ENCODE data around the gene PLEKHA7. TPM values are rescaled to one million over a fixed set of nuclear protein-coding genes. Genes with fewer than 3 reads are reported as not detected.

The PLEKHA7 gene
- total RNA-seq, 4 donors from 2014 or later, result 23.6 to 47.5 (median 32.7) TPM

DNA sequence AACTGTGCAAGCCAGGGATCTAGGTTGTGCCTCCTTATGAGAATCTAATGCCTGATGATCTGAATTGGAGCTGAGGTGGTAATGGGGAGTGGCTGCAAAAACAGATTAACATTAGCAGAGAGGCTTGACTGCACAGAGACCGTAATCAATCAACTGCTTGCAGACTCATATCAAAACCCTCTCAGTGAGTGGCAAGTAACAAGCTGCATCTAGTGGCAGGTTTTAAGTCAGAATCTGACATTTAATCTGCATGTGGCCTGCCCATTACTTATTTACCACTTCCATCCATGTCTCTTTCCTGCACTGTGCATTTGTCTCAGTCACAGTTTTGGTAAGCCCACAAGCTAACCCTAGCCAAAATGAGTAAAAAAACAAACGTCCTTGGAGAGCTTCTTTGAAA is 264.5 kb downstream of the PLEKHA7 start:
- Histone ChIP-seq H3K27ac (no peak overlapping the region), H3K27me3 (no peaks in the 10 kb centered on the region), H3K9me3 (no peaks in the 10 kb centered on the region), H3K36me3 (peaks cover 93% of the 10 kb centered on the region), H3K4me1 (peaks cover 11% of the 10 kb centered on the region), H3K4me3 (no peak overlapping the region)
- no peak for DNase-seq (ENCODE audit: low spot score in 2 of 2)
- 69% methylated on average over 2 of the region's 2 CpGs for WGBS
- no peak for TF ChIP-seq POLR2A (IDR thresholded peaks at IDR 0.05)
- TF ChIP-seq, protein P1, sequence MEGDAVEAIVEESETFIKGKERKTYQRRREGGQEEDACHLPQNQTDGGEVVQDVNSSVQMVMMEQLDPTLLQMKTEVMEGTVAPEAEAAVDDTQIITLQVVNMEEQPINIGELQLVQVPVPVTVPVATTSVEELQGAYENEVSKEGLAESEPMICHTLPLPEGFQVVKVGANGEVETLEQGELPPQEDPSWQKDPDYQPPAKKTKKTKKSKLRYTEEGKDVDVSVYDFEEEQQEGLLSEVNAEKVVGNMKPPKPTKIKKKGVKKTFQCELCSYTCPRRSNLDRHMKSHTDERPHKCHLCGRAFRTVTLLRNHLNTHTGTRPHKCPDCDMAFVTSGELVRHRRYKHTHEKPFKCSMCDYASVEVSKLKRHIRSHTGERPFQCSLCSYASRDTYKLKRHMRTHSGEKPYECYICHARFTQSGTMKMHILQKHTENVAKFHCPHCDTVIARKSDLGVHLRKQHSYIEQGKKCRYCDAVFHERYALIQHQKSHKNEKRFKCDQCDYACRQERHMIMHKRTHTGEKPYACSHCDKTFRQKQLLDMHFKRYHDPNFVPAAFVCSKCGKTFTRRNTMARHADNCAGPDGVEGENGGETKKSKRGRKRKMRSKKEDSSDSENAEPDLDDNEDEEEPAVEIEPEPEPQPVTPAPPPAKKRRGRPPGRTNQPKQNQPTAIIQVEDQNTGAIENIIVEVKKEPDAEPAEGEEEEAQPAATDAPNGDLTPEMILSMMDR (IDR thresholded peaks at IDR 0.05), result no peak
- no peak for TF ChIP-seq EP300 (IDR thresholded peaks at IDR 0.05)
- TF ChIP-seq POLR2AphosphoS5 (IDR thresholded peaks at IDR 0.05), result no peak

DNA sequence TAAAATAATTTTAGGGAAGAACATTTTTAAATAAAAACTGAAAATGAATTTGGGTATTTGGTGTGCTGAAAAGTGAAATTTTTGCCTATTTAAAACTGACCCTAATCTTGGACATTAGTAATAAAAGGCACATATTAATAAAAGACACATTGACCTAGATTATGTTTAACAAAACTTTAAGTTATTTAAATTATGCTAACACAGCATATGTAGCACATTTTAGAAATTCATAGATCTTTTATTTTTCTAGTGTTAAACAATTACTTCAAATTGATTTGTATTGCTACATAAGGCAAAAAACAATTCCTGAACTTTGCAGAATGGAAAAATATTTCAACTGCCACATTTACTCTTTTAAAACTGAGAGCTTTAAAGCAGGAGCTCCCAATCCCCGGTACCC is 265.1 kb downstream of the PLEKHA7 start:
- TF ChIP-seq EP300 (IDR thresholded peaks at IDR 0.05) (no peak), POLR2A (IDR thresholded peaks at IDR 0.05) (no peak), POLR2AphosphoS5 (IDR thresholded peaks at IDR 0.05) (no peak)
- TF ChIP-seq, protein P1 (IDR thresholded peaks at IDR 0.05), result no peak
- Histone ChIP-seq H3K9me3 (no peaks in the 10 kb centered on the region), H3K36me3 (peaks cover 88% of the 10 kb centered on the region), H3K4me1 (peaks cover 16% of the 10 kb centered on the region), H3K27me3 (no peaks in the 10 kb centered on the region), H3K27ac (no peak overlapping the region), H3K4me3 (no peak overlapping the region)
- 90% methylated on average over 1 of the region's 1 CpG for WGBS
- DNase-seq (ENCODE audit: low spot score in 2 of 2), result no peak

DNA sequence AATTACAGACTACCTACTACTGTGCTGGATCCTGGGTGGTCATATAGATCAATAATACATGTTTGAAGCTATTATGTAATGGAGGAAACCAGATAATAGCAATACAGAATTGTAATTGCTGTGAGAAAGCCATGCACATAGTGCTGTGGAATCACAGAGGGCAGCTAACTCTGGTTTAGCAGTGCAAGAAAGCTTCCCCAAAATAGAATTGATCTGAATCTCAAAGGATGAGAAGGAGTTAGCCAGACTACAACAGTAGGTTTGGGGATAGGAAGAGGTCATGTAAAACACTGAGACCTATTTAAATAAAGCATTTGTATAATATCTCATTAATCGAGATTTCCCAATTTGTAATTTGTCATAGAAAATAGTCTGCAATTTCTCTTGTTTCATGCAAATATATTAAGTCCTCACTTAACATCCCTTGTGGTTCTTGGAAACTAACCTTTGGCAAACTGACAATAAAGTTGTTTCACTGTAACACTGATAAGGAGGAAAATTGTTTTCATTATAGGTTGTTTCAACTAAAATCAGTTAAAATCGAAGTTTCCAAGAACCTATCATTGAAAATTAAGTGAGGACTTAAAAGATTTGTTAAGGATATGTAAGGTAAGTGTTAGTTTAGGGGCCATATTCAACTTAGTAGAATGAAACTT is 268.1 kb downstream of the PLEKHA7 start:
- no peak overlapping the region for H3K4me3 ChIP-seq
- no peak for TF ChIP-seq EP300 (IDR thresholded peaks at IDR 0.05)
- no peak for TF ChIP-seq POLR2AphosphoS5 (IDR thresholded peaks at IDR 0.05)
- TF ChIP-seq, protein P1 (IDR thresholded peaks at IDR 0.05), result no peak
- no peak for TF ChIP-seq POLR2A (IDR thresholded peaks at IDR 0.05)
- peaks cover 43% of the 10 kb centered on the region for H3K4me1 ChIP-seq
- H3K9me3 ChIP-seq, result no peaks in the 10 kb centered on the region
- no peaks in the 10 kb centered on the region for H3K27me3 ChIP-seq
- DNase-seq (ENCODE audit: low spot score in 2 of 2), result no peak
- peaks cover 60% of the 10 kb centered on the region for H3K36me3 ChIP-seq
- WGBS, result 92% methylated on average over 2 of the region's 2 CpGs
- H3K27ac ChIP-seq, result no peak overlapping the region

DNA sequence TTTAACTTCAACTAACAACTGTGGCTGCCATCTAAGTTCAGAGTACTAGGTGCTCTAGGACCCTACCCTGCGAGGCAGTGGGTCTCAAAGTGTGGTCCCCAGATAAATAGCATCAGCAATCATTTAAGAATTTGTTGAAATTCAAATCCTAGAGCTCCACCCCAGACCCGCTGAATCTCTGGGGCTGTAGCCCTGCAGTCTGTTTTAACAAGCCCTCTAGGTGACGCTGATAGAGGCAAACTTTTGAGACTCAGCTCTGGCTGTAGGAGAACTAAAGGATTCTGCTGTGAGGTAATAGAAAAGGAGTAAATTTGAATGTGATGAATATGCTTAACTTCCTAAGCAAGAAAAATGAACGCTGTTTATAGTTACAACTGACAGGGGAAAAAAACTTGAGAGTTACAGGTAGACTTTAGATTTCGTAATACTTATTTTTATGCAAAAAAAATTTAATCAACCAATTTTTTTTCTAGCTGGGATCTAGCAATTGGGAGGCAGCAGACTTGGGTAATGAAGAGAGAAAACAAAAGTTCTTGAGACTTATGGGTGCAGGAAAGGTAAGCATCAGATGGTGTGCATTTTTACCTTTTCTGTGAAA is 270.0 kb downstream of the PLEKHA7 start:
- H3K36me3 ChIP-seq, result peaks cover 41% of the 10 kb centered on the region
- peaks cover 60% of the 10 kb centered on the region for H3K4me1 ChIP-seq
- H3K27me3 ChIP-seq, result no peaks in the 10 kb centered on the region
- no peak for DNase-seq (ENCODE audit: low spot score in 2 of 2)
- no peak overlapping the region for H3K27ac ChIP-seq
- no peak overlapping the region for H3K4me3 ChIP-seq
- 90% methylated on average over 5 of the region's 5 CpGs for whole genome bisulfite sequencing
- no peaks in the 10 kb centered on the region for H3K9me3 ChIP-seq
- TF ChIP-seq EP300 (IDR thresholded peaks at IDR 0.05), result no peak
- TF ChIP-seq POLR2AphosphoS5 (IDR thresholded peaks at IDR 0.05), result no peak
- TF ChIP-seq, protein P1 (IDR thresholded peaks at IDR 0.05), result no peak
- TF ChIP-seq POLR2A (IDR thresholded peaks at IDR 0.05), result no peak

DNA sequence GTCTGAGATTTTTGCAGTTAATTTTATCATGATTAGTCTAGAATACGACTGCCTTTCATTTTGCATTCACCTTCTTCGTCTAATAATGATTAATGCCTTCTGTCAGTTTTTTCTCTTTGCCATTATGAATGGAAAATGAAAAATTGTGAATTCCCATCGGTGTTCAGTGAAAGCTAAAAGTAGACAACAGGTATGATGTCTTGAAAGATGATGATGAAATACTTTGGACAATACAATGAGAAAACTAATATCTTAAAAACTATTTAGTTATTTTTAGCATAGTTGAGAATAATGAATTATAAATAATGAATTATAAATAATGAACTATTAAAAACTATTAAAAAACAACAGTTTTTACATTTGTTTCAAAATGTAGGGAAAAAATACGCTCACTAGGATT is 270.7 kb downstream of the PLEKHA7 start:
- TF ChIP-seq POLR2A (IDR thresholded peaks at IDR 0.05) (no peak), POLR2AphosphoS5 (IDR thresholded peaks at IDR 0.05) (no peak), EP300 (IDR thresholded peaks at IDR 0.05) (no peak)
- TF ChIP-seq, protein P1 (IDR thresholded peaks at IDR 0.05), result no peak
- H3K27ac ChIP-seq, result no peak overlapping the region
- no peaks in the 10 kb centered on the region for H3K9me3 ChIP-seq
- no peak overlapping the region for H3K4me3 ChIP-seq
- WGBS, result 74% methylated on average over 4 of the region's 4 CpGs
- peaks cover 39% of the 10 kb centered on the region for H3K36me3 ChIP-seq
- DNase-seq (ENCODE audit: low spot score in 2 of 2), result no peak
- H3K27me3 ChIP-seq, result no peaks in the 10 kb centered on the region
- H3K4me1 ChIP-seq, result peaks cover 60% of the 10 kb centered on the region

All from suprapubic skin (tissue), 4 donors.